ENCODE results near the gene VSTM2A.

Gene VSTM2A

DNA sequence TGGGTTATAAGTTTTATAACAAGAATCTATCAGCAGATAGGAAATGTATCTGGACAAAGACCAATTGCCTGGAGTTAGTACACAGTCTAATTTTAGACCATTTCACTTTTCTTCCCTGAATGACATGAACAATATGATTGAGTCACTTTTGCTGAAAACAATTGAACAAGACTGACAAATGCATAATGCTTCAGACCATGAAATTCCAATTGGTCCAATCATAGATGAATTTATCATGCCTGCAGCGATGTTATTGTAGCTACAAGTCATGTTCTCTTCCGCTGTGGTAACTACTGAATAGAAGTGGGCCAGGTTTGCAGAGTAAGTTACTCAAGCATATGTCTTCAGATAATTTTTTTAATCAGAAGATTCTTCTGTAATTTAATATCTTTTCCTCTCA, 73.4 kb downstream of the VSTM2A start:
- DNase-seq (ENCODE audit: low read depth in 1 of 2, low spot score in 1 of 2): no peak
